Measurements from ENCODE around the gene ANKRD63.

The ANKRD63 gene

GRCh38 chr15:40239693-40240618, 42.9 kb downstream of the ANKRD63 start:
- no peak for DNase-seq

GRCh38 chr15:40239404-40239692, 43.5 kb downstream of the ANKRD63 start:
- DNase-seq, result no peak

DNA sequence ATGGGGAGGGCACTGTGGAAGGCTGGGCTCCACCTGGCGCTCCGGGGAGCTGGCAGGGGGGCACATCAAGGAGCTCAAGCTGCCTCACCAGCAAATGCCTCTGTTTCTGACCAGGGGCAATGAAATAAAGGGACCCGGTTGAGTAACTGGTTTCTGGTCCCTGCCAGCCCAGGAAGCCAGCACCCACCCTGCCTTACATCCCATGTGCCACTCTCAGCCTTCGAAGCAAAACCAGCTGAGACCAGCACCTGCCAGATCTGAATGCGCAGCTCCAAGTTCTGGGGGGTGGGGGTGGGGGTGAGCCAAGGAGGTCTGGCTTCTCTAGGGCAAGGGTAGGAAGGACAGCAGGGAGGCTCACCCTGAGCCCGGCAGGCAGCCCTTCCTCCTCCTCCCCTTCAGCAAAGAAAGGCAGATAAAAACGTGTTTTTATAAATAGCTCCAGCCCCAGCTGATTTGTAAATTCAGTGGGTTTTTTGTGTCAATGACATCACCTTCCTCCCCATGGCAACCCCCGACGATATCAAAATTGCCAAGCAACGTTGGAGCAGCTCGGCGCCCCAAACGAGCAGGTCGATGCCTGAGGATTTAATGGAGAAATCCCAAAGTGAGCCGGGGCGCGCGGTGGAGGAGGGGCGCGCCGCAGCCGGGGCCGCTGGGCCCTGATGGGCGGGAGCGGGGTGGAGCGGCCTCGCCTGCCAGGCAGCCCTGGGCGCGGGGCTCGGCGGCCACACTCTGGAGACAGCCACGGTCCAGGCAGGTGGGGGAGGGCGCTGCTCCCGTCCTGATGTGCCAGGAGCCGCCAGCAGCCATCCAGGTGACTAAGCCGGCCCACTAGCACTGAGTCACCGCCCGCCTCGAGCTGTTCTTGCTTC, 44.1 kb downstream of the ANKRD63 start, which contains the start of gene PAK6:
PAK6 (plus strand) TSS at position 532 of the 872 bp plus-strand sequence. CDS start 25,723 bp downstream, outside the sequence.
- no peak for DNase-seq

DNA sequence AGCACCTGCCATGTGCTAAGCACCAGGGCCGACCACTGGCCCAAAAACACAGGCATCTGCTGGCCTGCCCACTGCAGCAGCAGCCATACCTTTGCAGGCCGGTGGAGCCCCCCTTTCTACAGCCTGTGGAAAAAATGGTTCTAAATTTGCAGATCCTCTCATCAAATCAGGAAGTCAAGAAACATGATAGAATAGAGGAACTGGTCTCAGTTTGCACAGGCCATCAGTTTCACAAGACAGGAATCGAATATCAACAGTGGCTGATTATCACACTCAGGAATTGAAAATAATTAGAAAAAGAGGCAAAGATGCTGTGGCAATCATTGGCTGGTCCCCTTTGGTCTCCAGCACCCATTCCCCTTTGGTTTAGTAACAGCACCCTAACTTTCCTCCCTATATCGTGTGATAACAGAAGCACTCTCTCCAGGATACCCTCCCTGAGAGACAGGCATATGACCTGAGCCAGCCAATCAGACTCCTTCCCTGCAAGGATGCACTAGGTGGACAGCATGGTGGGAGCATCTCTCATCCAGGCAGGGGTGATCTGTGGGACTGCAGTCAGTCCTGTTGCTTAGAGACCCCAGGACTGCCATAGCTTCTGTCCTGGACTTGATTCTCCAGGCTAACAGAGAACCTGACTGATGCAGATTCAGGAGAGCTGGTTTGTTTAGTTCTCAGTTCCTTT, 47.5 kb downstream of the ANKRD63 start:
- DNase-seq, result no peak

DNA sequence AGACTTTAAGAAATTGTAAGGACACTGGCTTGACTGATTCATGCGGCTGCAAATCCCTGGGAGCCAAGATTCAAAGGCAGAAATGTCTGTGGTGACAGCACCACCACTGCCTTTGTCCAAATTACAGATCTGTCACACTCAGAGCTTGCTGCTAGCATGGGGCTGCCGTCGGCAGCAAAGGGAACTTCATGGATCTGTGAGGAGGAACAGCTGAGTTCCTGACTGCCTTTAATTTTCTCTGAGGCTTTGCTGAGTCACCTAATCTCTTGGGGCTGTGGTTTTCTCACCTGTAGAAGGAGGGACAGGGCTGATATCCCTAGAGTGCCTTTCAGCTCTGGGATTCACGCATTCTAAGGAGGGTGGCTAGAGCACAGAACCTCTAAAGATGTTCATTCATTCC, 48.1 kb downstream of the ANKRD63 start:
- DNase-seq, result no peak

DNA sequence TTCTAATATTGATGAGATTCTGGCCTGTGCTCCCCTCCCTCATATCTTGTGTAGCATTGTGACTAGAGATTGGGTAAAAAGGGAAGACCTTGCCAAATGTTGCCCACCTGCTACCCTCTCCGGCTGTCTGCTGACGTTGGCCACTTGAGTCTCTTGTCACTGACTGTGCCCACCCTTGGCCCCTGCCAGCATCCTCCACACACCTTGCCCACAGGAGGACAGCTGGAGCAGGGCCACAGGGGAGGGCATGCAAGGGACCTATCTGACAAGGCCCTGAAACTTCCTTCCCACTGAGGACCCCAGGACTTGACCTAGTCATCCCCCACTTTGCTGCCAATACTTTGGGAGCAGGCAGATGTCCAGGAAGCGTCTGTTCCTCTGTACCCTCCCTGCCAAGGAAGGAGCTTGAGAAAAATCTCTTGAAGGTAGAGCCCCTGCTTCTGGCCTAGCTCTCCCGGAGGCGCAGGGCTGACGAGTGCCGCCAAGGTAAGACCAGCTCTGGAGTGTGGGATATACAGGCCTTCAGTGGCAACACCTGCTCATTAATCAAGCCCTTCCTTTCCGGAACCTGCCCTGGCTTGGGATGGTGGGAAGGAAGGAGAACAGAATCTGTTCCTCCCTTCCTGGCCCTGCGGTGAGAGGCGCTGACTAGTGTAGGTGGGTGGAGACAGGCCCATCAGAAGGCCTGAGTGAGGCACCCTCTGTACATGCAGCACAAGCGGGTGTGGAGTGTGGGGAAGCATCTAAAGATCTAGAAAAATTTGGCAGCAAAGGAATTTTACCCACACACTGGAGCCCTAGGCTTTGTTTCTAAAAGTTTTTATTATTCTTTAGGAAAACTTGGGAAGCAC, 48.9 kb downstream of the ANKRD63 start:
- DNase-seq, result no peak

DNA sequence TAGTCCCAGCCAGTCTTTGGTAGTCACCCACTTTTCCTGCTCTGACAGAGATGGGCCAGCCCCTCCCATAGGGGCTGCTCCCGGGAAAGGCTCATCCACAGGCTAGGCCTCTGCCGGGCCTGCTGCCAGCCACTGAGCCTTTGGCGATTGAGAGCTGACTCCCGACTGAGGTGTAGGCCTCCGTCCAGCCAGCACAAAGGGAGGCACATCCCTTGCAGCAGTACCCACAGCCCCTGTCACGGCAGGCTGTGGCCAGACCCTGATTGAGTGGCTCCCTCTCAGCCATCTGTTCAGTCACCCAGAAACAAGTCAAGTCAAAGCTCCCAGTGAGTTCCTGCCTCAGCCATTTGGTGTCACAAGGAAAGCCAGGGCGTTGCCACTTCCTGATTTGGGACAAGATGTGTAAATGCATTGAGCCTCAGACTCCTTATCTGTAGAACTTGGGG, 50.2 kb downstream of the ANKRD63 start:
- no peak for DNase-seq
